Renal pelvis (tissue), 12 donors: Measurements from ENCODE around the gene TTC9C. TPM values are rescaled to one million over a fixed set of nuclear protein-coding genes. Genes with fewer than 3 reads are reported as not detected.
A peak's percentile ranks its signal among the peaks of the same experiment; 100 is the strongest.
"Not testable (repeated sequence)": the region's sequence is repeated elsewhere in the genome, so short reads cannot be mapped to it uniquely, and the experiment has no call there.

Source experiments
- DNase-seq: peaks from one replicate; pipeline ENCODE4 v3.0.0-alpha.2; 2013
- long read RNA-seq, 16 experiments: transcript quantifications; one replicate each; lab custom pipeline, GENCODE V29; 2026
- polyA plus RNA-seq, 3 donors: library from polyadenylated mRNA; unstranded; fragments of 120-200 nt; gene quantifications; one replicate each; pipeline ENCODE4 v1.2.1, GENCODE V29; 2013; ENCODE audit not compliant: insufficient read length in 3 of 3

TTC9C gene
- 10 to 100 TPM; 37.0 to 48.6 (median 45.8) TPM for polyA plus RNA-seq
- long read RNA-seq, donor 1, transcript TTC9C-206 (1 exons, 346 nt) = major isoform, 11 of 20 reads
- long read RNA-seq, donor 1, transcript TTC9C-202 (3 exons, 1,080 nt) = minor isoform, 9 of 20 reads
- long read RNA-seq, donor 1, partial matches to known transcripts = 0 of 20 reads
- long read RNA-seq, donor 1, other reads (novel, unspliced or antisense) = 0 of 20 reads
- long read RNA-seq, donor 2, transcript TTC9C-206 (1 exons, 346 nt) = minor isoform, 8 of 24 reads
- long read RNA-seq, donor 2, transcript TTC9C-202 (3 exons, 1,080 nt) = major isoform, 15 of 24 reads
- long read RNA-seq, donor 2, partial matches to known transcripts = 0 of 24 reads
- long read RNA-seq, donor 2, other reads (novel, unspliced or antisense) = 0 of 24 reads
- long read RNA-seq, donor 3, transcript TTC9C-202 (3 exons, 1,080 nt) = major isoform, 5 of 12 reads
- long read RNA-seq, donor 3, partial matches to known transcripts = 0 of 12 reads
- long read RNA-seq, donor 3, other reads (novel, unspliced or antisense) = 0 of 12 reads
- long read RNA-seq, donor 4, transcript TTC9C-205 (4 exons, 858 nt) = minor isoform, 7 of 35 reads
- long read RNA-seq, donor 4, transcript TTC9C-202 (3 exons, 1,080 nt) = major isoform, 18 of 35 reads
- long read RNA-seq, donor 4, transcript TTC9C-206 (1 exons, 346 nt) = minor isoform, 10 of 35 reads
- long read RNA-seq, donor 4, partial matches to known transcripts = 0 of 35 reads
- long read RNA-seq, donor 4, other reads (novel, unspliced or antisense) = 0 of 35 reads
- long read RNA-seq, donor 5, transcript TTC9C-206 (1 exons, 346 nt) = major isoform, 8 of 20 reads
- long read RNA-seq, donor 5, transcript TTC9C-202 (3 exons, 1,080 nt) = minor isoform, 6 of 20 reads
- long read RNA-seq, donor 5, partial matches to known transcripts = 5 of 20 reads
- long read RNA-seq, donor 5, other reads (novel, unspliced or antisense) = 0 of 20 reads
- long read RNA-seq, donor 6, transcript TTC9C-202 (3 exons, 1,080 nt) = minor isoform, 5 of 15 reads
- long read RNA-seq, donor 6, transcript TTC9C-206 (1 exons, 346 nt) = major isoform, 10 of 15 reads
- long read RNA-seq, donor 6, partial matches to known transcripts = 0 of 15 reads
- long read RNA-seq, donor 6, other reads (novel, unspliced or antisense) = 0 of 15 reads
- long read RNA-seq, donor 7, transcript TTC9C-206 (1 exons, 346 nt) = major isoform, 20 of 29 reads
- long read RNA-seq, donor 7, transcript TTC9C-202 (3 exons, 1,080 nt) = minor isoform, 9 of 29 reads
- long read RNA-seq, donor 7, partial matches to known transcripts = 0 of 29 reads
- long read RNA-seq, donor 7, other reads (novel, unspliced or antisense) = 0 of 29 reads
- long read RNA-seq, donor 8, transcript TTC9C-202 (3 exons, 1,080 nt) = major isoform, 11 of 21 reads
- long read RNA-seq, donor 8, transcript TTC9C-206 (1 exons, 346 nt) = minor isoform, 6 of 21 reads
- long read RNA-seq, donor 8, partial matches to known transcripts = 0 of 21 reads
- long read RNA-seq, donor 8, other reads (novel, unspliced or antisense) = 0 of 21 reads
- long read RNA-seq, donor 9, transcript TTC9C-206 (1 exons, 346 nt) = minor isoform, 14 of 34 reads
- long read RNA-seq, donor 9, transcript TTC9C-202 (3 exons, 1,080 nt) = major isoform, 17 of 34 reads
- long read RNA-seq, donor 9, partial matches to known transcripts = 0 of 34 reads
- long read RNA-seq, donor 9, other reads (novel, unspliced or antisense) = 0 of 34 reads
- long read RNA-seq, donor 10, transcript TTC9C-206 (1 exons, 346 nt) = major isoform, 14 of 26 reads
- long read RNA-seq, donor 10, transcript TTC9C-202 (3 exons, 1,080 nt) = minor isoform, 10 of 26 reads
- long read RNA-seq, donor 10, partial matches to known transcripts = 0 of 26 reads
- long read RNA-seq, donor 10, other reads (novel, unspliced or antisense) = 0 of 26 reads
- long read RNA-seq, donor 11, transcript TTC9C-202 (3 exons, 1,080 nt) = minor isoform, 7 of 23 reads
- long read RNA-seq, donor 11, transcript TTC9C-206 (1 exons, 346 nt) = major isoform, 13 of 23 reads
- long read RNA-seq, donor 11, partial matches to known transcripts = 0 of 23 reads
- long read RNA-seq, donor 11, other reads (novel, unspliced or antisense) = 0 of 23 reads
- long read RNA-seq, donor 12, transcript TTC9C-206 (1 exons, 346 nt) = minor isoform, 12 of 36 reads
- long read RNA-seq, donor 12, transcript TTC9C-202 (3 exons, 1,080 nt) = major isoform, 14 of 36 reads
- long read RNA-seq, donor 12, partial matches to known transcripts = 7 of 36 reads
- long read RNA-seq, donor 12, other reads (novel, unspliced or antisense) = 0 of 36 reads
- long read RNA-seq, donor 13, transcript TTC9C-206 (1 exons, 346 nt) = major isoform, 11 of 22 reads
- long read RNA-seq, donor 13, transcript TTC9C-202 (3 exons, 1,080 nt) = major isoform, 11 of 22 reads
- long read RNA-seq, donor 13, partial matches to known transcripts = 0 of 22 reads
- long read RNA-seq, donor 13, other reads (novel, unspliced or antisense) = 0 of 22 reads
- long read RNA-seq, donor 14 = 0 reads
- long read RNA-seq, donor 15, transcript TTC9C-206 (1 exons, 346 nt) = major isoform, 18 of 25 reads
- long read RNA-seq, donor 15, transcript TTC9C-202 (3 exons, 1,080 nt) = minor isoform, 5 of 25 reads
- long read RNA-seq, donor 15, partial matches to known transcripts = 0 of 25 reads
- long read RNA-seq, donor 15, other reads (novel, unspliced or antisense) = 0 of 25 reads
- long read RNA-seq, donor 16, transcript TTC9C-202 (3 exons, 1,080 nt) = minor isoform, 13 of 45 reads
- long read RNA-seq, donor 16, transcript TTC9C-206 (1 exons, 346 nt) = major isoform, 19 of 45 reads
- long read RNA-seq, donor 16, partial matches to known transcripts = 10 of 45 reads
- long read RNA-seq, donor 16, other reads (novel, unspliced or antisense) = 0 of 45 reads

- DNase-seq = peak; percentile 87
Observed at GRCh38 chr11:62728171-62728988, at the start of gene TTC9C. TSS of gene TTC9C (plus strand) at chr11:62728486. CDS start at chr11:62728849, 363 bp downstream.

GRCh38 chr11:62678770-62679696 lies 49.3 kb upstream of the TTC9C start, which contains the start of gene UBXN1:
TSS of gene UBXN1 (minus strand) at chr11:62679073. CDS start at chr11:62678923, 150 bp downstream.
- peak; percentile 87 for DNase-seq

- peak; percentile 41 for DNase-seq
Observed at GRCh38 chr11:62680825-62681240, 47.5 kb upstream of the TTC9C start.

GRCh38 chr11:62682518-62682917 lies 45.8 kb upstream of the TTC9C start:
- no peak for DNase-seq

DNA sequence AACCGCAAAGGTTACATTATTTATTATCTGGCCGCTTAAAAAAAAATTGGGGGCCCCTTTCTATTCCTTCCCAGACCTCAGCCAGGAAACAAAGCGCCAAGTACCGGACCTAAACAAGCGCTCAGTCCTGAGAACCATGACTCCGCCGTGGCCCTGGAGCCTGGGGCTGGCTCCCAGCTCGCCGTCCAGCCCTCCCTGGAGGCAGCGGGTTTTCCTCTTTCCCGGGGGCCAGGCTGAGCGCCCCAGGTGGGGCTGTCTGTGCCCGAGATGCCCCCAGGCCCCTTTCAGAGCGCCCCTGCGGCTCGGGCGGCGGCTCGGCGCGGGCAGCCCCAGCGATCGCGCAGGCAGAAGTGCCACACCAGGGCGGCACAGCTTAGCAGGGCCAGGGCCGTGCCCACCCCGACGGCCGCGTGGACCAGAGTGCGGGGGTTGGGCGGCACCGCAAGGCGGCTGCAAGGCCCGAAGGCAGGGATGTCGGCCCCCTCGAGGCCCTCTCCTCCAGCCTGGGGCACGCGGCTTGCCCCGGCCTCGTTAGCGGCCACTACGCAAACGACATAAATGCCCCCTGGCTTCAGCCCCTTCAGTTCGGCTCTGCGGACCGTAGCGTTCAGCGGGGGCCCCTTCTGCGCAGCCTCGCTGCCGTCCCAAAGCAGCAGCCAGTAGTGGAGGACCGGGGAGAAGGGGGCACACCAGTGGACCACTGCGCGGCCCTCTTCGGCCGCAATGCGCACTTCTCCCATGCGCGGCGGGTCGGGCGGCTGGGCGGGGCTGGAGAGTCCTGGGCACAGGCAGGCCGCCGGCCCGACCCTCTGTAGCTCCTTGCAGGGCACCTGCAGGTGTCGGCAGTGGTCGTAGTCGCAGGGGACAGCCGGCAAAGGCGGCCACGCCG lies 40.5 kb upstream of the TTC9C start:
- no peak for DNase-seq

DNA sequence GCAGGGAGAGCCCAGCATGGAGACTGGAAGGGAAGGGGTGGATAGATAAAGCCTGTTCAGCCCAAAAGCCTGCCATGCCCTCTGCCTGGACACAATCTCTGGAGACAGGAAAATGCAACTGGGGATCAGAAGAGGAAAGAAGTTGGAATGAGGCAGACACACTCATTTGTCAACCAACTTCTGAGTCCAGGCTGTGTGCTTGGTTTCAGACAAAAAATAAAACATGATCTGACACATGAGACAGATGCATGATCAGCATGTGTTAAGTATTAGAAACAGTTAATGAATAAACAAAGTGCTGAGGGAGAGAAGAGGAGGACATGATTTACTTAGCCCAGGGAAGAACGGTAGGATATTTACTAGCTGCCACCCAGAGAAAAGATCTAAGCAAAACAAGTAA lies 39.8 kb upstream of the TTC9C start:
- DNase-seq = no peak

DNA sequence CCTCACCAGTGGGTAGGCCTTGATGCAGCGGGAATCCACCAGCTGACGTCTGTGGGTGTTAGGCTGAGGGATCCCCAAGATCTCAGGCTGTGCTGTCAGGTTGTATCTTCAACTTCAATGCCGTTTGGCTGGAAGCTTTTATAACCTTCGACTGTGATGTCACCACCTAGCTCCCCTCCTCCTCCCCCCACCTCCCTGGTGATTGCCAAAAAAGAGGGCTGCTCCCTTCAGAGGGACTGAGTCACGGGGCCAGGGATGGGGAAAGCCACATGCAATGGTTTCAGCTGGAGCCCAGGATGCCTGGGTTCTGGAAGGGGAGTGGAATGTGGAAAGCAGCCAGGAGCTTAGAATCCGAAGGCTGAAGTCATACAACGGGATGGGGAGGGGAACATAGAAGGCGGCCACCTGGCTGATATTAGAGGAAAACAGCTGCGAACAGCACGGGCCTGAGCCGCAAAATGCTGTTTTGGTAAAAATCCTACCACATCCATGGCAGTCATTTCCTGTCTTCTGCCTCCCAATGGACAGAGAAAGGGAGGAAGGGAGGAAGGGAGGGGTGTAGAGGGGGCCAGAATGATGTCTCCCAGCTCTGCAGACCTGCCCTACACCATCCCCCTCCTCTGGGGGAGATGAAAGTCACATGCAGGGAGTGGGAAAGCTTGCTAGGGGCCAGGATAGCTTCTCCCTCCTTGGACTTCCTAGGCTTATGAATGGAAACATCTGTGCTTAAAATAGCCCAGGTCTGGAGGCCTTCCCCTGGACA lies 38.7 kb upstream of the TTC9C start, which contains the start of gene LRRN4CL:
TSS of gene LRRN4CL (minus strand) at position 110 of the 763 bp plus-strand sequence. CDS start 1,022 bp downstream, outside the sequence.
- DNase-seq = no peak

DNA sequence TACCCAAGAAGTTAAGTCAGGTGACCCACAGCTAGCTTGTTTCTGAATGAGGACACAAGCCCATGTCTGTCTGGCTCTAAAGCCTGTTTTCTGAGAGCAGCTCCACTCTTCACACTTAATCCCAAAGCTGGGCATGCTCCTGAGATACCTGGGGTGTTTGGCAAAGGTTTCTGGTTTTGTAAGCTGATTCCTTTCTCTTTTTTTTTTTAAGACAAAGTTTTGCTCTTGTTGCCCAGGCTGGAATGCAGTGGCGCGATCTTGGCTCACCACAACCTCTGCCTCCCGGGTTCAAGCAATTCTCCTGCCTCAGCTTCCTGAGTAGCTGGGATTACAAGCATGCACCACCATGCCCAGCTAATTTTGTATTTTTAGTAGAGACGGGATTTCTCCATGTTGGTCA lies 34.7 kb upstream of the TTC9C start:
- DNase-seq = not testable (repeated sequence)

GRCh38 chr11:62694455-62695167 lies 33.7 kb upstream of the TTC9C start:
- DNase-seq = peak; percentile 81

DNA sequence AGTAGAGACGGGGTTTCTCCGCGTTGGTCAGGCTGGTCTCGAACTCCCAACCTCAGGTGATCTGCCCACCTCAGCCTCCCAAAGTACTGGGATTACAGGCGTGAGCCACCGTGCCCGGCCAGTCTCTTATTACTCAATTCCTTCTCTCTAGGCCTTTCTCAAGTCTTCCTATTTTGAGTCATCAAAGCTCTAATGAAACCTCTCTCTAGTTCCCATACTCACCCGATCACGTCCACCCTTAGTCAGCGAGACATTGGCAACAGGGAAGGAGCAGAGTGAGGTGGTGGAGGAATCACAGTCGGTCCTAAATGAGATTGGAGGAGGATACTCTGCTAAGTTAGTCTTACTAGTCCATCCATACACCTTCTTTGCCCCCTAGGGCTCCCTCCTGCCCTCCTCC lies 26.0 kb upstream of the TTC9C start:
- DNase-seq = no peak

DNA sequence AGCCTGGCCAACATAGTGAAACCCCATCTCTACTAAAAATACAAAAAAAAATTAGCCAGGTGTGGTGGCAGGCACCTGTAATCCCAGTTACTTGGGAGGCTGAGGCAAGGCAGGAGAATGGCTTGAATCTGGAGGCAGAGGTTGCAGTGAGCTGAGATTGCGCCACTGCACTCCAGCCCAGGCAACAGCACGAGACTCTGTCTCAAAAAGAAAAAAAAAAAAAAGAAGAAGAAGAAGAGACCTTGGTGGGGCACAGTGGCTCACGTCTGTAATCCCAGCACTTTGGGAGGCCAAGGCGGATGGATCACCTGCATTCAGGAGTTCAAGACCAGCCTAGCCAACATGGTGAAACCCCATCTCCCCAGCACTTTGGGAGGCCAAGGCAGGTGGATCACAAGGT lies 24.4 kb upstream of the TTC9C start:
- DNase-seq = not testable (repeated sequence)

GRCh38 chr11:62705413-62705812 lies 22.9 kb upstream of the TTC9C start:
- DNase-seq = no peak
